WTC11 (cell line): ENCODE measurements around the gene CPTP.

ENCODE experiments used
- ETV6 ChIP-seq: sonication (generic); formaldehyde crosslinking; IDR thresholded peaks from 2 replicates; pipeline ENCODE4 v1.8.1; 2022; ENCODE audit warnings: mild to moderate bottlenecking, missing genetic modification reagents
- TEAD4 ChIP-seq: sonication (generic); formaldehyde crosslinking; IDR thresholded peaks from 2 replicates; pipeline ENCODE4 v1.8.0; 2022; ENCODE audit warnings: mild to moderate bottlenecking, missing genetic modification reagents
- TF ChIP-seq, protein P1 (sequence below): fragments of 200-600 bp; IDR thresholded peaks from 2 replicates; pipeline ENCODE4 v1.8.0; 2022; ENCODE audit warnings: antibody characterized with exemption

DNA sequence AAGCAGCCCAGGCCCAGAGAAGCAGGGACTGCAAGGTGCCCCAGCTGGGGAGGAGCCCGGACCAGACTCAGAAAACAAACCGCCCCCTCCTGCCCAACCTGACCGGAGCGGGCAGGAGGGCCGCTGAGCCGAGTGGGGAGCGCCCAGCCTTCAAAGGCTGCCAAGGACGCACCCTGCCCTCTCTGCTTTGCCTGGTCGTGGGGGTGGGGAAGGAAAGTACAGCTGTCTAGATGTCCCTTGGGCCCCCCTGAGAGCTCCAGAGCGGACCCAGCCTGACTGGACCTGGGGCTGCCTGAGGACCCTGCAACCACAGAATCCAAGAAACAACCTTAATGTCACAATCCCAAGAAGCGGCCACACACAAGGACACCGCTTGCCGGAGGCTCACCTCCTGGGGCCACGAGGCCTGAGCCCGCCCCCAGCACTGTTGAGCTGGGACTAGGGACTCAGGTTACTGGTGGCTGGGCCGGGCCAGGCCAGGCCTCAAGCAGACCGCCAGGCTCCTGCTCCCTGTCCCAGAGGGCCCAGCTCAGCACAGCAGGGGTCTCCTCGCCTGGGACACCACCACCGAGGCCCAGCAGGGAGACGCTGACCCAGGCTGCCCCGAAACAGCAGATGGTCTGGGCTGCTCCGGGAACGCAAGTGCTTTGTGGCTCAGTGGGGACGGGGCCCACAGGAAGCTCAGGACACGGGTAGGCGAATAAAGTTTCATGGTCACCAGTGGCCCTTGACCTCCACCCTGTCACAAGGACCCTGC, 23.2 kb downstream of the CPTP start:
- TF ChIP-seq TEAD4 (CRISPR knock-in tag) (no peak), ETV6 (no peak)
- TF ChIP-seq, protein P1, sequence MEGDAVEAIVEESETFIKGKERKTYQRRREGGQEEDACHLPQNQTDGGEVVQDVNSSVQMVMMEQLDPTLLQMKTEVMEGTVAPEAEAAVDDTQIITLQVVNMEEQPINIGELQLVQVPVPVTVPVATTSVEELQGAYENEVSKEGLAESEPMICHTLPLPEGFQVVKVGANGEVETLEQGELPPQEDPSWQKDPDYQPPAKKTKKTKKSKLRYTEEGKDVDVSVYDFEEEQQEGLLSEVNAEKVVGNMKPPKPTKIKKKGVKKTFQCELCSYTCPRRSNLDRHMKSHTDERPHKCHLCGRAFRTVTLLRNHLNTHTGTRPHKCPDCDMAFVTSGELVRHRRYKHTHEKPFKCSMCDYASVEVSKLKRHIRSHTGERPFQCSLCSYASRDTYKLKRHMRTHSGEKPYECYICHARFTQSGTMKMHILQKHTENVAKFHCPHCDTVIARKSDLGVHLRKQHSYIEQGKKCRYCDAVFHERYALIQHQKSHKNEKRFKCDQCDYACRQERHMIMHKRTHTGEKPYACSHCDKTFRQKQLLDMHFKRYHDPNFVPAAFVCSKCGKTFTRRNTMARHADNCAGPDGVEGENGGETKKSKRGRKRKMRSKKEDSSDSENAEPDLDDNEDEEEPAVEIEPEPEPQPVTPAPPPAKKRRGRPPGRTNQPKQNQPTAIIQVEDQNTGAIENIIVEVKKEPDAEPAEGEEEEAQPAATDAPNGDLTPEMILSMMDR: no peak
